Sigmoid colon (tissue), 7 donors: ENCODE data around the gene OSMR. TPM values are rescaled to one million over a fixed set of nuclear protein-coding genes. Genes with fewer than 3 reads are reported as not detected.

Experiments used
- DNase-seq: peaks from one replicate; pipeline ENCODE4 v3.0.0-alpha.2; 2019
- H3K27ac ChIP-seq, 4 donors: fragments of 200-600 bp; sonication (generic); one replicate each; pipeline ENCODE4 v1.5.1; 2016 to 2019; ENCODE audit warnings: mild to moderate bottlenecking in 1 of 4
- H3K27me3 ChIP-seq, 3 donors: fragments of 200-600 bp; sonication (generic); one replicate each; pipeline ENCODE4 v1.5.1; 2019; ENCODE audit warnings: mild to moderate bottlenecking in 1 of 3
- H3K36me3 ChIP-seq, 4 donors: fragments of 200-600 bp; sonication (generic); one replicate each; pipeline ENCODE4 v1.5.1; 2016 to 2019
- H3K4me1 ChIP-seq, 4 donors: fragments of 200-600 bp; sonication (generic); one replicate each; pipeline ENCODE4 v1.5.1; 2017 to 2019
- H3K4me3 ChIP-seq, 4 donors: fragments of 200-600 bp; sonication (generic); one replicate each; pipeline ENCODE4 v1.5.1; 2017 to 2019; ENCODE audit warnings: mild to moderate bottlenecking in 2 of 4, moderate library complexity in 1 of 4
- H3K9me3 ChIP-seq, 4 donors: fragments of 200-600 bp in 3 of 4; sonication (generic) in 3 of 4; one replicate each; pipeline versions ENCODE4 v1.5.1 to v1.6.1; 2013 to 2019
- CTCF ChIP-seq, 4 experiments: fragments of 450-650 bp in 3 of 4; fragments of 200-600 bp in 1 of 4; IDR thresholded peaks; one replicate each; pipeline ENCODE4 v1.5.1; 2016 to 2019; ENCODE audit warnings: antibody characterized with exemption in 4 of 4, mild to moderate bottlenecking in 3 of 4, moderate library complexity in 2 of 4
- EP300 ChIP-seq, 4 donors: sonication (generic); formaldehyde crosslinking; IDR thresholded peaks; one replicate each; pipeline ENCODE4 v1.6.1; 2017; ENCODE audit warnings: antibody characterized with exemption in 4 of 4
- POLR2A ChIP-seq, 2 donors: fragments of 450-650 bp; IDR thresholded peaks; one replicate each; pipeline ENCODE4 v1.6.1; 2016; ENCODE audit warnings: antibody characterized with exemption in 2 of 2, mild to moderate bottlenecking in 2 of 2, moderate library complexity in 2 of 2
- POLR2AphosphoS5 ChIP-seq, 4 donors: sonication (generic); formaldehyde crosslinking; IDR thresholded peaks; one replicate each; pipeline ENCODE4 v1.6.1; 2017; ENCODE audit warnings: antibody characterized with exemption in 4 of 4
- WGBS, 2 donors: extraction: QIAGEN DNeasy Blood & Tissue Kit; methylation state at CpG; one replicate each; pipeline ENCODE4 v1.1.7; 2013; 5-methylcytosine and 5-hydroxymethylcytosine counted together
- intact Hi-C: fragments of 100-400 bp; cut with DNase I; formaldehyde crosslinking; loops from one replicate; pipeline ENCODE4 v1.15.1; 2023
- polyA plus RNA-seq, 3 donors: library from polyadenylated mRNA; stranded (reverse); fragments of 200-250 nt; gene quantifications; one replicate each; pipeline ENCODE4 v1.2.3, GENCODE V29; 2013
- total RNA-seq, 4 donors: library from RNA; depleted of rRNA; stranded (reverse); fragments of >200 nt; gene quantifications; one replicate each; pipeline ENCODE4 v1.1.0, GENCODE V29; 2016
- donor health status: healthy with polysubstance abuse.
- donor health status: Bipolar disorder and iron deficiency.
- donor health status: healthy.

The OSMR gene
- total and polyA plus RNA-seq, 7 donors: 0.60 to 65.3 (median 18.5) TPM

GRCh38 chr5:38800515-38800914 lies 45.3 kb upstream of the OSMR start:
- Histone ChIP-seq H3K36me3 (no peaks in the 10 kb centered on the region), H3K4me3 (no peak overlapping the region), H3K27ac (peak overlapping the region in 3 of 4 donors; percentile 2 to 37 (median 10)), H3K4me1 (peaks cover 0 to 14% (median 3%) of the 10 kb centered on the region in 4 donors), H3K9me3 (no peaks in the 10 kb centered on the region), H3K27me3 (no peaks in the 10 kb centered on the region)
- TF ChIP-seq CTCF (IDR thresholded peaks at IDR 0.05) (no peak), POLR2A (IDR thresholded peaks at IDR 0.05) (no peak), EP300 (IDR thresholded peaks at IDR 0.05) (no peak), POLR2AphosphoS5 (IDR thresholded peaks at IDR 0.05) (no peak)
- DNase-seq: peak; percentile 73
- WGBS, 2 donors: 45 to 59% methylated on average over 3 of the region's 3 CpGs
- intact Hi-C loops: no loop called here

GRCh38 chr5:38802125-38802524 lies 43.7 kb upstream of the OSMR start:
- H3K27ac ChIP-seq: no peak overlapping the region
- H3K4me3 ChIP-seq: no peak overlapping the region
- H3K4me1 ChIP-seq: peaks cover 0 to 6% (median 0%) of the 10 kb centered on the region in 4 donors
- intact Hi-C loops: no loop called here
- 89 to 90% methylated on average over 4 of the region's 4 CpGs for WGBS, 2 donors
- TF ChIP-seq POLR2AphosphoS5 (IDR thresholded peaks at IDR 0.05) (no peak), CTCF (IDR thresholded peaks at IDR 0.05) (no peak), EP300 (IDR thresholded peaks at IDR 0.05) (no peak), POLR2A (IDR thresholded peaks at IDR 0.05) (no peak)
- no peaks in the 10 kb centered on the region for H3K36me3 ChIP-seq
- DNase-seq: no peak
- no peaks in the 10 kb centered on the region for H3K9me3 ChIP-seq
- no peaks in the 10 kb centered on the region for H3K27me3 ChIP-seq

- intact Hi-C loops: no loop called here
- no peak for TF ChIP-seq POLR2A (IDR thresholded peaks at IDR 0.05)
- no peak for TF ChIP-seq EP300 (IDR thresholded peaks at IDR 0.05)
- TF ChIP-seq POLR2AphosphoS5 (IDR thresholded peaks at IDR 0.05): no peak
- TF ChIP-seq CTCF (IDR thresholded peaks at IDR 0.05): no peak
- 62 to 82% methylated on average over 6 of the region's 6 CpGs for WGBS, 2 donors
- Histone ChIP-seq H3K27ac (no peak overlapping the region), H3K4me1 (peaks cover 0 to 6% (median 0%) of the 10 kb centered on the region in 4 donors), H3K4me3 (no peak overlapping the region), H3K9me3 (no peaks in the 10 kb centered on the region), H3K27me3 (no peaks in the 10 kb centered on the region), H3K36me3 (no peaks in the 10 kb centered on the region)
- no peak for DNase-seq
Measured at GRCh38 chr5:38803246-38803645, 42.6 kb upstream of the OSMR start.

GRCh38 chr5:38806775-38807258 lies 39.0 kb upstream of the OSMR start:
- WGBS, 2 donors: 33 to 36% methylated on average over 4 of the region's 4 CpGs
- no peak overlapping the region for H3K4me3 ChIP-seq
- H3K36me3 ChIP-seq: no peaks in the 10 kb centered on the region
- no peak for TF ChIP-seq EP300 (IDR thresholded peaks at IDR 0.05)
- TF ChIP-seq POLR2AphosphoS5 (IDR thresholded peaks at IDR 0.05): peak in 1 of 4 donors; percentile 68
- TF ChIP-seq POLR2A (IDR thresholded peaks at IDR 0.05): no peak
- no peak for TF ChIP-seq CTCF (IDR thresholded peaks at IDR 0.05)
- H3K27ac ChIP-seq: no peak overlapping the region
- intact Hi-C loops: loop anchor here (5.0 kb wide), 1 partner anchor 425 kb away; no protein-coding TSS in a partner anchor
- DNase-seq: no peak
- H3K27me3 ChIP-seq: no peaks in the 10 kb centered on the region
- H3K9me3 ChIP-seq: no peaks in the 10 kb centered on the region
- H3K4me1 ChIP-seq: peaks cover 0 to 14% (median 8%) of the 10 kb centered on the region in 4 donors
